ENCODE measurements around the gene CD52. TPM values are rescaled to one million over a fixed set of nuclear protein-coding genes. Genes with fewer than 3 reads are reported as not detected.
"Not testable (repeated sequence)": the region's sequence is repeated elsewhere in the genome, so short reads cannot be mapped to it uniquely, and the experiment has no call there.

CD52 gene
- total RNA-seq, 1 experiment from 2014 or later, result not detected

DNA sequence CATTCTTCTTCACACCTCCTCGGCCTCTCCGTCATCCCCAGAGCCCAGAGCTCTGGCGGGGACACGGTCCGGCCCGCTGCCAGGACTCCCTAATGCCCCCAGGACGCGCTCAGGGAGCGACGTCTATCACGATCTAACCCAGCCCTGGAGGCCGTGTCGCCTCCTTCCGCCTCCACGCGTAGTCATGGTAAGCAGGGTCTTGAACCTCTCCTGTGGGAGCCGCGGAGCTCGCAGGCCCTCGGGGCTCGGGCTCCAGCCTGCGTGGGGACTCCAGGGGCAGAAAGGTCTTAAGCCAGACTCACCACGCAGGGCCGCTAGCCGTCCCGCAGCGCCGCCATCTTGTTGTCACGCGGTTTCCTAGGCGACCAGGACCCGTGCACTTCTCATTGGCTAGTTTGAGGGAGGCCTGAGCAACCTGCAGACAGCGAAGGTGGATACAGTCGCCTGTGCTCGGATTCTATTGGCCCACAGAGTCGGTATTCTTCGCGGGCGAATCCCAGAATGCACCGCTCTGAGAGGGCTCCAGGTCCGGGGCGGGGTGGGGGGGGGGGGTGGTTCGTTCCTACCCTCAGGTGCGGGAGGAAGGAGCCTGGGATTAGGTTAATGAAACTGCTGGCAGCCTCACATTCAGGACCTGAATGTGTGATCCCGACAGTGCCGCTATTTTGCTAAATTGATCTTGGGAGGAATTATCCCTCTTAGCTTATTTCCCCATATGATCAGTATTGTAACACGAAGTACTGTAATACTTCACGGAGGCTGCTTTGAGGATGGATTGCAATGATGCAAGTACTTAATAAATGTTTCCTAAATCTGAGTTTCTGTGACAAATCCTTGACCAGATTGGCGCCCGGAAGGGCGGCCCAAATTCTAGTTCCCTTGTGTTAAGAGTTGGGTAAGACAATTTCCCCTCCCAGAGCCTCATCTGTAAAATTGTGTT is 11.2 kb upstream of the CD52 start, which contains the start of gene UBXN11:
Gene UBXN11, minus strand, starts transcription at position 347 of the 940 bp plus-strand sequence. CDS start 3,753 bp downstream, outside the sequence.
- Histone ChIP-seq H3K27ac (no peak within 1 kb of the TSS), H3K4me3 (peak within 1 kb of the TSS; percentile 75), H3K4me1 (peaks cover 13% of the 10 kb centered on the region), H3K27me3 (peaks cover 10% of the 10 kb centered on the region), H3K9me3 (replicated peaks) (no peaks in the 10 kb centered on the region), H3K36me3 (no peaks in the 10 kb centered on the region)
- peak; percentile 95 to 97 for DNase-seq

GRCh38 chr1:26307363-26307781 is 10.4 kb upstream of the CD52 start:
- Histone ChIP-seq H3K27ac (no peak overlapping the region), H3K9me3 (replicated peaks) (no peaks in the 10 kb centered on the region), H3K4me3 (no peak overlapping the region; the same call in 1 of the 2 replicates), H3K27me3 (peaks cover 11% of the 10 kb centered on the region), H3K4me1 (peaks cover 12% of the 10 kb centered on the region), H3K36me3 (no peaks in the 10 kb centered on the region)
- no peak for DNase-seq

DNA sequence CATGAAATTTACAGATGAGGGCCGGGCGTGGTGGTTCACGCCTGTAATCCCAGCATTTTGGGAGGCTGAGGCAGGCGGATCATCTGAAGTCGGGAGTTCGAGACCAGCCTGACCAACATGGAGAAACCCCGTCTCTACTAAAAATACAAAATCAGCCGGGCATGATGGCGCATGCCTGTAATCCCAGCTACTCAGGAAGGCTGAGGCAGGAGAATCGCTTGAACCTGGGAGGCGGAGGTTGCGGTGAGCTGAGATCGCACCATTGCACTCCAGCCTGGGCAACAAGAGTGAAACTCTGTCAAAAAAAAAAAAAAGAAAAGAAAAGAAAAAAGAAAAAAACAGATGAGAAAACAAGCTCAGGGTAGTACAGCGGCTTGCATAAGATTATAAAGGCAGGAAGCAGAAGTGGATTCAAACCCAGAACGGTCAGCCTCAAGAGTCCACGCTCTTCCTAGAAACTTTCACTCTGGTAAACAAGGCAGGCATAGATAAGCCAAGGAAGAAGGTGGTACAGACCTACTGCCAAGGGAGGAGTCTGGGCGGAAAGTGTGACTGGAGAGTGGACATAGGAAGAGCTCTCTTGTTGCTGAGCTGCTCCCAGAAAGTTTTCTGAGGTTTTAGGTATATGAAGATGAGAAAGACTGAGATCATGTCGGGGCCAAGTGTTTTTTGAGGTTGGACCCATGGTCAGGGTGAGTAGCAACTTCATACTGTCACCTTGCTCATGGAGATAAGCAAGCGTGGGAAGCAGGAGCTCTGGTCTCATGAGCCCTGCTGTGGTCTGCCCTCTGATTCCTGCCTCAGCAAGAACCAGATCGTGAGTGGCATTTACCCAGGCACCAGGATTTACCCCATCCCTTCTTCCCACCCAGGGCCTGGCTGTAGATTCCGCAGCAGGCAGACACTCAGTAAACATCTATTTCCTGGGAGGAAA is 9.5 kb upstream of the CD52 start:
- H3K9me3 ChIP-seq (replicated peaks); H3K4me3 ChIP-seq; H3K4me1 ChIP-seq; H3K27ac ChIP-seq; DNase-seq; H3K36me3 ChIP-seq: not testable (repeated sequence)
- peaks cover 11% of the 10 kb centered on the region for H3K27me3 ChIP-seq

- Histone ChIP-seq H3K9me3 (replicated peaks) (no peaks in the 10 kb centered on the region), H3K36me3 (no peaks in the 10 kb centered on the region), H3K27ac (no peak overlapping the region), H3K27me3 (peaks cover 36% of the 10 kb centered on the region), H3K4me1 (no peaks in the 10 kb centered on the region), H3K4me3 (no peak overlapping the region)
- no peak for DNase-seq
Observed at GRCh38 chr1:26314501-26314900, 3.3 kb upstream of the CD52 start.

DNA sequence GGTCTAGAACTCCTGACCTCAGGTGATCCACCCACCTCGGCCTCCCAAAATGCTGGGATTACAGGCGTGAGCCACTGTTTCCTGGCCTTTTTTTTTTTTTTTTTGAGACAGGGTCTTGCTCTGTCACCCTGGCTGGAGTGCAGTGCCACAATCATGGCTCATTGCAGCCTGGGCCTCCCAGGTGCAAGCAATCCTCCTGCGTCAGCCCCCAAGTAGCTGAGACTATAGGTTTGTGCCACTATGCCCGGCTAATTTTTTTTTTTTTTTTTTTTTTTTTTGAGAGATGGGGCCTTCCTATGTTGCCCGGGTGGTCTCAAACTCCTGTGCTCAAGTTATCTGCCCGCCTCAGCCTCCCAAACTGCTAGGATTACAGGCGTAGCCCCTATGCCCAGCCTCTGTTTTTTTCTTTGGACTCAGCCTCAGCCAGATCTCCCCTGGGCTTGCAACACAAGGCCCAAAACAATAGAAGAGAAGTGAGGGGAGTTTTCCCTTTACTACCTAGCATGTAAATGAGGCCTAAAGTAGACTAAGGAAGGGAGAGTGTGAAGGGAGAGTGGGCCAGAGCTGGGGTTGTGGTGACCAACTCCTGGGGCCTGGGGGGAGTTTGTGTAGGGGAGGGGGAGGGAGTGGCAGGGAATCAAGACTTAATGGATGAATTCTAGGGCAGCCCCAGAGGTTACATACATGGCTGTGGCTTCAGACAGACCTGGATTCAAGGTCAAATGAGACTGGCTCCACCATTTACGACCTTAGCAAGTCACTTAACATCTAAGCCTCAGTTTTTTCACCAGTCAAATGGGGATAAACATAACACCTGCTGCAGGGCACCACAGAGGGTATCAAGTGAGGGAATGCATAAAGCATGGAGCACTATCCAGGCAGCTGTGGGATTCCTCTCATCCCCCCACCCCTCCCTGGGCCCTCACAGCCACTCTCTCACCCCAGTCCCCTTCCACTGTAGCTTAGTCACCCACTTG is 1.6 kb upstream of the CD52 start:
- DNase-seq, result no peak
- H3K9me3 ChIP-seq (replicated peaks), result no peaks in the 10 kb centered on the region
- no peaks in the 10 kb centered on the region for H3K36me3 ChIP-seq
- H3K4me1 ChIP-seq, result no peaks in the 10 kb centered on the region
- peaks cover 37% of the 10 kb centered on the region for H3K27me3 ChIP-seq
- no peak overlapping the region for H3K27ac ChIP-seq
- no peak overlapping the region for H3K4me3 ChIP-seq

- Histone ChIP-seq H3K4me1 (no peaks in the 10 kb centered on the region), H3K36me3 (no peaks in the 10 kb centered on the region), H3K9me3 (replicated peaks) (no peaks in the 10 kb centered on the region), H3K27me3 (peaks cover 35% of the 10 kb centered on the region), H3K4me3 (no peak overlapping the region), H3K27ac (no peak overlapping the region)
- DNase-seq, result no peak
Observed at GRCh38 chr1:26317146-26317545, 612 bp upstream of the CD52 start.

GRCh38 chr1:26318338-26319064 is 743 bp downstream of the CD52 start:
- DNase-seq, result no peak
- no peaks in the 10 kb centered on the region for H3K9me3 ChIP-seq (replicated peaks)
- peaks cover 35% of the 10 kb centered on the region for H3K27me3 ChIP-seq
- H3K27ac ChIP-seq, result no peak overlapping the region
- no peak overlapping the region for H3K4me3 ChIP-seq
- H3K36me3 ChIP-seq, result no peaks in the 10 kb centered on the region
- no peaks in the 10 kb centered on the region for H3K4me1 ChIP-seq

DNA sequence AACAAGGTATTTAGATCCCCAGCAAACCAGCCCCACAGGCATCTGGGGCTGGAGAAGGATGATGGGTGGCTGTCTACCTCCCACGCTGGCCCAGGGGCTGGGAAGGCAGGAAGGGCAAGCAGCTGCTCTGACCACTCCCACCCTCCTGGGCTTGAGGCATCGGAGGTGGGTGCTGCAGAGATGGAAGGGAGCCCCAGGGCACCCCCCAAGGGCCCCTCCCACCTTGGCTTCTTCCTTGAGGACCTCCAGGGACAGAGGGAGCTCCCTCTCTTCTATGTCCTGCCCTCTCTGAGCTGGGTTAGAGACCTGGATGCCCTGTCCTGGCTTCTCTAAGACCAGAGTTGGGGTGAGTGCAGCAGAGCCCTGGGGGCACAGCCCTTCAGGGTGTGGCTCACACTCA is 3.1 kb downstream of the CD52 start:
- Histone ChIP-seq H3K4me1 (no peaks in the 10 kb centered on the region), H3K27ac (no peak overlapping the region), H3K9me3 (replicated peaks) (no peaks in the 10 kb centered on the region), H3K36me3 (no peaks in the 10 kb centered on the region), H3K4me3 (no peak overlapping the region), H3K27me3 (peaks cover 19% of the 10 kb centered on the region)
- no peak for DNase-seq

GRCh38 chr1:26321315-26322041 is 3.7 kb downstream of the CD52 start:
- Histone ChIP-seq H3K4me3 (no peak overlapping the region), H3K27me3 (peaks cover 19% of the 10 kb centered on the region), H3K36me3 (no peaks in the 10 kb centered on the region), H3K27ac (no peak overlapping the region), H3K9me3 (replicated peaks) (no peaks in the 10 kb centered on the region), H3K4me1 (no peaks in the 10 kb centered on the region)
- peak; percentile 89 to 94 for DNase-seq

DNA sequence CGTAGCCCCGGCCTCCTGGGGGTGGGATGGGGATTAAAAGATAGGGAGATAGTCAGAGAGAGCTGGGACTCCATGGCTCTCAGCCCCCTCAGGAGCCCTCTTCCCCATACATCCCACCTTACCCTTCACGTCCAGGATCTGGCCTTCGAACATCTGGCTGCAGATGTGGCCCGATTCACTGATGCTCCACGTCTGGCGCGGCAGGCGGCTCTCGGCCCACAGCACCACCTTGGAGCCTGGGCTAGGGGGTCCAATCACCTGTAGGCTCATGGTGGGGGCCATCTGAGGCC is 4.2 kb downstream of the CD52 start:
- H3K4me3 ChIP-seq, result no peak overlapping the region
- no peaks in the 10 kb centered on the region for H3K9me3 ChIP-seq (replicated peaks)
- no peaks in the 10 kb centered on the region for H3K4me1 ChIP-seq
- no peak overlapping the region for H3K27ac ChIP-seq
- peaks cover 23% of the 10 kb centered on the region for H3K27me3 ChIP-seq
- H3K36me3 ChIP-seq, result no peaks in the 10 kb centered on the region
- no peak for DNase-seq

DNA sequence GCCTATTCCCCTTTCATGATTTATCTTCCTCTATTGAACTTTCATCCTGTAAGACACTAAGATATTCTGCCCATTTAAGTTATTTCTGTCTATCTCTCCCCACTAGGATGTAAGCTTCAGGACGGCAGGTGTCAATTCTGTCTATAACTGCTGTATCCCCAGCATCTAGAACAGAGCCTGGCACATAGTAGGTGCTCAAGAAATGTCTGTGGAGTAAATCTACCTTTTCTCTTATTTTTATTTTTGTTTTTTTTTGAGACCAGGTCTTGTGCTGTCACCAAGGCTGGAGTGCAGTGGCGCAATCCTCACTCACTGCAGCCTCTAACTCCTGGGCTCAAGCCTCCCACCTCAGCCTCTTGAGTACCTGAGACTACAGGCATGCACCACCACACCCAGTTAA is 5.6 kb downstream of the CD52 start:
- Histone ChIP-seq H3K27me3 (peaks cover 21% of the 10 kb centered on the region), H3K36me3 (no peaks in the 10 kb centered on the region), H3K4me1 (peaks cover 5% of the 10 kb centered on the region), H3K27ac (no peak overlapping the region), H3K9me3 (replicated peaks) (no peaks in the 10 kb centered on the region), H3K4me3 (no peak overlapping the region)
- no peak for DNase-seq

GRCh38 chr1:26324550-26324949 is 6.8 kb downstream of the CD52 start:
- peaks cover 6% of the 10 kb centered on the region for H3K4me1 ChIP-seq
- H3K27ac ChIP-seq, result no peak overlapping the region
- H3K27me3 ChIP-seq, result peaks cover 14% of the 10 kb centered on the region; the same call in 1 of the 2 replicates
- DNase-seq, result no peak
- no peaks in the 10 kb centered on the region for H3K36me3 ChIP-seq
- no peaks in the 10 kb centered on the region for H3K9me3 ChIP-seq (replicated peaks)
- H3K4me3 ChIP-seq, result no peak overlapping the region

DNA sequence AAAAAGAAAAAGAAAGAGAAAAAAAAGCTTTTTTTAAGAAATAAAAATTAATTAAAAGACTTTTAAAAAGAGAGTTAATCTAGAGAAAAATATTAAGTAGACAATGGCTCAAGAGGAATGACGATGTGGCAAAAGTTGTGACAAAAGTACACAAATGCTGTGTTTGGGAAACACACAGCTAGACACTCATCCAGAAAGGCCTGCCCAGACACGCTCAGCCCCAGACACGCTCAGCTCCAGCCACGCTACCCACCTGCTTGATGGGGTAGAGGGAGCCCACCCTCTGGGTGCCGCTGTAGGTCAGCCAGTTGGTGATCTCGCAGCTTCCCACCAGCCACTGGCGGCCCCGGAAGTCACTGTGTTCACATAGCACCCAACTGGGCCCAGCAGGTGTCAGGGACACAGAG is 10.2 kb downstream of the CD52 start:
- Histone ChIP-seq H3K4me3 (no peak overlapping the region), H3K27ac (no peak overlapping the region), H3K4me1 (peaks cover 6% of the 10 kb centered on the region), H3K9me3 (replicated peaks) (no peaks in the 10 kb centered on the region), H3K36me3 (no peaks in the 10 kb centered on the region), H3K27me3 (peaks cover 6% of the 10 kb centered on the region; the same call in 1 of the 2 replicates)
- DNase-seq, result peak; percentile 51 to 59
